Mesothelial cell of epicardium (in vitro differentiated cells): ENCODE measurements around the gene RBMS1. TPM values are rescaled to one million over a fixed set of nuclear protein-coding genes. Genes with fewer than 3 reads are reported as not detected.

Source experiments
- DNase-seq, 2 experiments: peaks; one replicate each; pipeline ENCODE4 v3.0.0; 2021; ENCODE audit warnings: low spot score in 2 of 2; ENCODE audit not compliant: unreplicated experiment in 2 of 2
- H3K27ac Mint-ChIP-seq: 2 replicates; pipeline ENCODE4 v1.8.0; 2021; ENCODE audit warnings: mixed read lengths
- H3K27me3 Mint-ChIP-seq: 2 replicates; pipeline ENCODE4 v1.8.0; 2021; ENCODE audit warnings: low read depth, mixed read lengths
- H3K36me3 Mint-ChIP-seq: 2 replicates; pipeline ENCODE4 v1.8.0; 2021; ENCODE audit warnings: mixed read lengths
- H3K4me1 Mint-ChIP-seq: 2 replicates; pipeline ENCODE4 v1.8.0; 2021; ENCODE audit warnings: mixed read lengths
- H3K4me3 Mint-ChIP-seq: 2 replicates; pipeline ENCODE4 v1.8.0; 2021; ENCODE audit warnings: mild to moderate bottlenecking, moderate library complexity, mixed read lengths
- H3K9me3 Mint-ChIP-seq: 2 replicates; pipeline ENCODE4 v1.8.0; 2021; ENCODE audit warnings: mixed read lengths
- CTCF ChIP-seq: fragments of 200-600 bp; sonication (generic); IDR thresholded peaks from one replicate; pipeline ENCODE4 v1.5.0; 2021; ENCODE audit warnings: antibody characterized with exemption; ENCODE audit not compliant: unreplicated experiment
- total RNA-seq: library from RNA; stranded (reverse); gene quantifications from 3 replicates; pipeline ENCODE4 v1.2.1, GENCODE V29; 2021

The RBMS1 gene
- total RNA-seq, 1 donor from 2014 or later = 128 TPM

- no peak for TF ChIP-seq CTCF
These were observed 73.7 kb downstream of the RBMS1 start for GRCh38 chr2:160419776-160420505.

GRCh38 chr2:160418853-160419252 lies 74.8 kb downstream of the RBMS1 start:
- Mint-ChIP-seq H3K9me3 (peaks cover 3% of the 10 kb centered on the region), H3K27ac (no peak overlapping the region)

More at GRCh38 chr2:160419776-160420505, 73.7 kb downstream of the RBMS1 start:
- DNase-seq = no peak
- Mint-ChIP-seq H3K27ac (peak overlapping the region; percentile 2), H3K9me3 (peaks cover 3% of the 10 kb centered on the region), H3K4me3 (no peak overlapping the region), H3K4me1 (peaks cover 24% of the 10 kb centered on the region), H3K36me3 (peaks cover 4% of the 10 kb centered on the region), H3K27me3 (no peaks in the 10 kb centered on the region)

GRCh38 chr2:160418398-160418765 lies 75.2 kb downstream of the RBMS1 start:
- Mint-ChIP-seq H3K27me3 (no peaks in the 10 kb centered on the region), H3K27ac (no peak overlapping the region), H3K4me3 (no peak overlapping the region), H3K4me1 (peaks cover 24% of the 10 kb centered on the region), H3K9me3 (peaks cover 3% of the 10 kb centered on the region), H3K36me3 (peaks cover 4% of the 10 kb centered on the region)
- no peak for DNase-seq
- no peak for TF ChIP-seq CTCF

More at GRCh38 chr2:160418853-160419252, 74.8 kb downstream of the RBMS1 start:
- no peaks in the 10 kb centered on the region for H3K27me3 Mint-ChIP-seq
- peaks cover 24% of the 10 kb centered on the region for H3K4me1 Mint-ChIP-seq
- no peak for DNase-seq
- H3K4me3 Mint-ChIP-seq = no peak overlapping the region
- no peak for TF ChIP-seq CTCF
- peaks cover 4% of the 10 kb centered on the region for H3K36me3 Mint-ChIP-seq

GRCh38 chr2:160417745-160418397 lies 75.7 kb downstream of the RBMS1 start:
- H3K27me3 Mint-ChIP-seq = no peaks in the 10 kb centered on the region
- peak overlapping the region; percentile 30 for H3K27ac Mint-ChIP-seq
- H3K9me3 Mint-ChIP-seq = peaks cover 3% of the 10 kb centered on the region
- H3K4me3 Mint-ChIP-seq = no peak overlapping the region
- DNase-seq = no peak
- TF ChIP-seq CTCF = no peak
- peaks cover 4% of the 10 kb centered on the region for H3K36me3 Mint-ChIP-seq
- peaks cover 23% of the 10 kb centered on the region for H3K4me1 Mint-ChIP-seq

- Mint-ChIP-seq H3K27ac (no peak overlapping the region), H3K4me1 (peaks cover 20% of the 10 kb centered on the region), H3K4me3 (no peak overlapping the region), H3K27me3 (no peaks in the 10 kb centered on the region), H3K9me3 (no peaks in the 10 kb centered on the region), H3K36me3 (no peaks in the 10 kb centered on the region)
- DNase-seq = no peak
- no peak for TF ChIP-seq CTCF
These were observed 77.6 kb downstream of the RBMS1 start for GRCh38 chr2:160415991-160416390.
